ENCODE measurements around the gene MFNG. TPM values are rescaled to one million over a fixed set of nuclear protein-coding genes. Genes with fewer than 3 reads are reported as not detected.

Gene MFNG
- total and polyA plus RNA-seq, 4 donors, result 14.3 to 46.7 (median 31.0) TPM

DNA sequence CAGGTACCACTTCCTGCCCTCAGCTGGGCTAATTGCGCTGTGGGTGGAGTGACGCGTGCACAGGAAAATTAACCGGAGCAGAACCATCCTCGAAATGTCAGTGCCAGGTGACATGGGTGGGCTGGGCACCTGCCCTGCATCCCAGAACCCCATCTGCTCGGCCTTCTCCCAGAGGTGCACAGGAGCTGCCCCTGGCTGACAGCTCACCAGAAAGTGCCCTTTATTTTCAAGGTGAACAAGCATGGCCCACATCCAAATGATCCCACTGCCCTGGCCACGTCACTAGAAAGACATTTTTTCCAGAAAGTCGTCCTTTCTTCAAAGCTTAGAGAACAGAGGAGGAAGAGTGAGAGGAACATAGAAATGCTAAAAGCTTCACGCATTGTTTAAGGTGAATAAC lies 54.8 kb downstream of the MFNG start:
- Histone ChIP-seq H3K27ac (ENCODE audit: low read depth in 1 of 2, low read length in 1 of 2) (no peak overlapping the region), H3K27me3 (ENCODE audit: control insufficient read depth in 3 of 3, insufficient read depth in 3 of 3, low read length in 2 of 3) (peaks cover 0 to 21% (median 18%) of the 10 kb centered on the region in 3 donors), H3K9me3 (ENCODE audit: control insufficient read depth in 4 of 4, insufficient read depth in 3 of 4, low read length in 3 of 4) (peaks cover 0 to 8% (median 0%) of the 10 kb centered on the region in 4 donors), H3K4me3 (no peak overlapping the region), H3K4me1 (ENCODE audit: control insufficient read depth in 5 of 5, insufficient read depth in 5 of 5, low read length in 5 of 5) (peaks cover 0 to 18% (median 4%) of the 10 kb centered on the region in 5 donors), H3K9ac (ENCODE audit: insufficient read depth in 1 of 2, low read length in 2 of 2) (no peak overlapping the region), H3K36me3 (ENCODE audit: control insufficient read depth in 4 of 4, insufficient read depth in 4 of 4, low read length in 4 of 4) (no peaks in the 10 kb centered on the region)
- TF ChIP-seq, protein P1, sequence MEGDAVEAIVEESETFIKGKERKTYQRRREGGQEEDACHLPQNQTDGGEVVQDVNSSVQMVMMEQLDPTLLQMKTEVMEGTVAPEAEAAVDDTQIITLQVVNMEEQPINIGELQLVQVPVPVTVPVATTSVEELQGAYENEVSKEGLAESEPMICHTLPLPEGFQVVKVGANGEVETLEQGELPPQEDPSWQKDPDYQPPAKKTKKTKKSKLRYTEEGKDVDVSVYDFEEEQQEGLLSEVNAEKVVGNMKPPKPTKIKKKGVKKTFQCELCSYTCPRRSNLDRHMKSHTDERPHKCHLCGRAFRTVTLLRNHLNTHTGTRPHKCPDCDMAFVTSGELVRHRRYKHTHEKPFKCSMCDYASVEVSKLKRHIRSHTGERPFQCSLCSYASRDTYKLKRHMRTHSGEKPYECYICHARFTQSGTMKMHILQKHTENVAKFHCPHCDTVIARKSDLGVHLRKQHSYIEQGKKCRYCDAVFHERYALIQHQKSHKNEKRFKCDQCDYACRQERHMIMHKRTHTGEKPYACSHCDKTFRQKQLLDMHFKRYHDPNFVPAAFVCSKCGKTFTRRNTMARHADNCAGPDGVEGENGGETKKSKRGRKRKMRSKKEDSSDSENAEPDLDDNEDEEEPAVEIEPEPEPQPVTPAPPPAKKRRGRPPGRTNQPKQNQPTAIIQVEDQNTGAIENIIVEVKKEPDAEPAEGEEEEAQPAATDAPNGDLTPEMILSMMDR (IDR thresholded peaks at IDR 0.05; ENCODE audit: control extremely low read depth, extremely low read depth), result no peak
- ATAC-seq (ENCODE audit: insufficient read depth, low FRiP score) (no peak), DNase-seq (no peak)
- 85 to 88% methylated on average over 9 of the region's 9 CpGs for WGBS, 2 donors

DNA sequence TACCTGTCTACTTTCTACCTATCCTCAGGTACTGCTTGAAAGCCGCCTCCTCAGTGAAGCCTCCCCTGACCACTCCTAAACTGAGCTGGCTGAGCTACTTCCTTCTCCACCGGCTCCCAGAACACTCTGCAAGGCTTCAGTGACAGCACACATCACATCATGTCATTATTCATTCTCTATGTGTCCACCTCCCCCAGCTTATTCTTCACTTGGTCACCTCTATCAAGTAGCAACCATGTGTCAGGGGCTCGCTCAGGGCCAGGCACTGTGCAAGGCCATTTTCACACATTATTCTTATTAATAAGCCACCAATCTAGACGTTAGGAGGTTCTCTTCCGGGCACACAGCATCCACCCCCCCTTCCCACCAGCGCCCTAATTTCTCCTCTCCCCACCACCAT lies 55.2 kb downstream of the MFNG start:
- peaks cover 0 to 22% (median 9%) of the 10 kb centered on the region in 5 donors for H3K4me1 ChIP-seq (ENCODE audit: control insufficient read depth in 5 of 5, insufficient read depth in 5 of 5, low read length in 5 of 5)
- H3K27me3 ChIP-seq (ENCODE audit: control insufficient read depth in 3 of 3, insufficient read depth in 3 of 3, low read length in 2 of 3), result peaks cover 0 to 25% (median 22%) of the 10 kb centered on the region in 3 donors
- DNase-seq, result no peak
- WGBS, 2 donors, result 76 to 81% methylated on average over 6 of the region's 6 CpGs
- no peak overlapping the region for H3K4me3 ChIP-seq
- TF ChIP-seq, protein P1 (IDR thresholded peaks at IDR 0.05; ENCODE audit: control extremely low read depth, extremely low read depth), result no peak
- H3K36me3 ChIP-seq (ENCODE audit: control insufficient read depth in 4 of 4, insufficient read depth in 4 of 4, low read length in 4 of 4), result no peaks in the 10 kb centered on the region
- H3K27ac ChIP-seq (ENCODE audit: low read depth in 1 of 2, low read length in 1 of 2), result no peak overlapping the region
- H3K9me3 ChIP-seq (ENCODE audit: control insufficient read depth in 4 of 4, insufficient read depth in 3 of 4, low read length in 3 of 4), result peaks cover 0 to 8% (median 0%) of the 10 kb centered on the region in 4 donors
- no peak overlapping the region for H3K9ac ChIP-seq (ENCODE audit: insufficient read depth in 1 of 2, low read length in 2 of 2)
- no peak for ATAC-seq (ENCODE audit: insufficient read depth, low FRiP score)

DNA sequence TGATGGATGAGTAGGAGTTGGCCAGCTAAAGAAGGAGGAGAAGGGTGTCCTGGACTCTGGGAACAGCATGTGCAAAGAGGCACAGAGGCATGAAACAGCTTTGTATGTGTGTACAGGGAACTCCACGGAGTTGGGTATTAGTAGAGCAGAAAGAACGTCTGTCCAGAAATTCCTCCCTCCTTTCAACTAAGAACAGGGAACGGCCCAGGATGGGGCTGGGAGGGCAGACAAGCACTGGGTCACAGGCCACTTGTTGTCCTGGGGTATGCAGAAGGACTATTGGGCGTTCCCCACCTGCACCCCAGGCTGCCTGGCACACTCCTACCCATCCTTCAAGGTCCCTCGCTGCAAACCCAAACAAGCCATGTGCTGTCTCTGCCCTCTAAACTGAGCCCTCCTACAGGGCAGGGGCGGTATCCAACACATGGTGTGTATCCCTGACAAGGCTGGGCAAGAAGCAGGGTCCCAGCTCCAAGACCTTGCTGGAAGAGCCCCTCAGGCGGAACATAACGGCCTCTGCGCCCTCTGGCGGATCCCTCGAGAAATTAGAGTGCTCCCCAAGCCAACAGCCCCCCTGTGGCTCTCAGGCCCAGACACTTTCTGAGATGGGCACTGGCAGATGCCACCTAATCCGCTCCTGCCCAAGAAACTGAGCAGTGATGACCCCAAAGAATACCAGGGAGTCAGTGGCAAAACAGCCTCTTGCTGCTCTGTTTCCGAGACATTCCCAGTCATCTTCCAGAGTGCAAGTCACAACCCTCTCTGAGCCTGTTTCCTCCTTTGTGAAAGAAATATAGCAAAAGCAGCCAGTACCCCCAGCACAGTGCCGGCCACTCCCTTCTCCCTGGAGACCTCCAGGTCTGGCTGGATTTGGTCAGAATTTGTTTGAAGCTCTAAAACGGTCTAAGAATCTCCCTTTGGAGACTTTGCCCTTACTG lies 57.3 kb downstream of the MFNG start:
- WGBS, 2 donors, result 32 to 37% methylated on average over 15 of the region's 15 CpGs
- H3K4me3 ChIP-seq, result no peak overlapping the region
- DNase-seq (peak; percentile 62 to 74 (median 72)), ATAC-seq (ENCODE audit: insufficient read depth, low FRiP score) (no peak)
- H3K36me3 ChIP-seq (ENCODE audit: control insufficient read depth in 4 of 4, insufficient read depth in 4 of 4, low read length in 4 of 4), result no peaks in the 10 kb centered on the region
- H3K9ac ChIP-seq (ENCODE audit: insufficient read depth in 1 of 2, low read length in 2 of 2), result no peak overlapping the region
- TF ChIP-seq, protein P1 (IDR thresholded peaks at IDR 0.05; ENCODE audit: control extremely low read depth, extremely low read depth), result no peak
- H3K4me1 ChIP-seq (ENCODE audit: control insufficient read depth in 5 of 5, insufficient read depth in 5 of 5, low read length in 5 of 5), result peaks cover 0 to 15% (median 9%) of the 10 kb centered on the region in 5 donors
- no peak overlapping the region for H3K27ac ChIP-seq (ENCODE audit: low read depth in 1 of 2, low read length in 1 of 2)
- H3K9me3 ChIP-seq (ENCODE audit: control insufficient read depth in 4 of 4, insufficient read depth in 3 of 4, low read length in 3 of 4), result peaks cover 0 to 8% (median 0%) of the 10 kb centered on the region in 4 donors
- H3K27me3 ChIP-seq (ENCODE audit: control insufficient read depth in 3 of 3, insufficient read depth in 3 of 3, low read length in 2 of 3), result peaks cover 0 to 40% (median 37%) of the 10 kb centered on the region in 3 donors

Data from lung (tissue), 12 donors.